Naive thymus-derived CD4-positive, alpha-beta T cell (primary cell): ENCODE data around the gene CALD1. TPM values are rescaled to one million over a fixed set of nuclear protein-coding genes. Genes with fewer than 3 reads are reported as not detected.
A peak's percentile ranks its signal among the peaks of the same experiment; 100 is the strongest.

Experiments
- ATAC-seq: fragments of 150-1000 bp; cut with Tn5 transposase; 2 replicates; pipeline ENCODE4 v1.10.0; 2021; ENCODE audit warnings: mild to moderate bottlenecking, moderate library complexity
- CTCF ChIA-PET: fragments of 350-600 bp; sonication (Branson Sonifier 250); formaldehyde crosslinking; loops from one replicate; lab custom pipeline; 2021; ENCODE audit warnings: antibody characterized with exemption; lab: Charles Lee
- POLR2A ChIA-PET: fragments of 350-600 bp; sonication (Branson Sonifier 250); formaldehyde crosslinking; loops from one replicate; lab custom pipeline; 2021; ENCODE audit warnings: antibody characterized with exemption, inconsistent platforms; lab: Charles Lee
- DNase-seq, 9 donors: peaks; one replicate each; pipeline versions ENCODE4 v3.0.0 to v3.0.0-alpha.2; 2020 to 2022; ENCODE audit warnings: mixed read lengths in 1 of 9
- H3K27ac ChIP-seq: one replicate; pipeline ENCODE4 v1.7.0; 2013; ENCODE audit warnings: mild to moderate bottlenecking, low read depth, low read length, moderate library complexity
- H3K27me3 ChIP-seq, 2 donors: one replicate each; pipeline ENCODE4 v1.7.0; 2013; ENCODE audit warnings: low read length in 2 of 2, mild to moderate bottlenecking in 2 of 2, moderate library complexity in 2 of 2; ENCODE audit not compliant: control insufficient read depth in 2 of 2, insufficient read depth in 2 of 2
- H3K36me3 ChIP-seq, 3 experiments: 1 replicate in 2 of 3; 2 replicates in 1 of 3; pipeline ENCODE4 v1.7.0; 2013; ENCODE audit warnings: low read length in 3 of 3, mild to moderate bottlenecking in 3 of 3, moderate library complexity in 1 of 3; ENCODE audit not compliant: insufficient read depth in 3 of 3, control insufficient read depth in 2 of 3
- H3K4me1 ChIP-seq, 2 donors: one replicate each; pipeline ENCODE4 v1.7.0; 2013; ENCODE audit warnings: low read length in 2 of 2, mild to moderate bottlenecking in 2 of 2, moderate library complexity in 1 of 2; ENCODE audit not compliant: control insufficient read depth in 2 of 2, insufficient read depth in 2 of 2
- H3K4me3 ChIP-seq: 2 replicates; pipeline ENCODE4 v1.7.0; 2013; ENCODE audit warnings: mild to moderate bottlenecking, low read length
- H3K9me3 ChIP-seq, 3 experiments: 1 replicate in 2 of 3; 2 replicates in 1 of 3; pipeline ENCODE4 v1.7.0; 2013; ENCODE audit warnings: low read length in 3 of 3; ENCODE audit not compliant: control insufficient read depth in 2 of 3
- H3K27ac Mint-ChIP-seq, 9 donors: one replicate each; pipeline ENCODE4 v1.8.0; 2020 to 2022; ENCODE audit warnings: mixed read lengths in 9 of 9, mild to moderate bottlenecking in 8 of 9, moderate library complexity in 5 of 9, inconsistent platforms in 2 of 9
- H3K27me3 Mint-ChIP-seq, 5 donors: one replicate each; pipeline ENCODE4 v1.8.0; 2021 to 2022; ENCODE audit warnings: mixed read lengths in 5 of 5, mild to moderate bottlenecking in 1 of 5
- H3K36me3 Mint-ChIP-seq, 5 donors: one replicate each; pipeline ENCODE4 v1.8.0; 2020 to 2022; ENCODE audit warnings: mixed read lengths in 5 of 5, mild to moderate bottlenecking in 3 of 5, inconsistent platforms in 1 of 5
- H3K4me1 Mint-ChIP-seq, 7 donors: one replicate each; pipeline ENCODE4 v1.8.0; 2020 to 2022; ENCODE audit warnings: mixed read lengths in 7 of 7, mild to moderate bottlenecking in 3 of 7, inconsistent platforms in 1 of 7
- H3K4me3 Mint-ChIP-seq, 10 donors: one replicate each; pipeline ENCODE4 v1.8.0; 2020 to 2022; ENCODE audit warnings: mild to moderate bottlenecking in 10 of 10, mixed read lengths in 10 of 10, moderate library complexity in 6 of 10, inconsistent platforms in 2 of 10
- H3K9me3 Mint-ChIP-seq, 11 donors: one replicate each; pipeline ENCODE4 v1.8.0; 2020 to 2022; ENCODE audit warnings: mixed read lengths in 11 of 11, mild to moderate bottlenecking in 4 of 11, inconsistent platforms in 1 of 11, moderate library complexity in 1 of 11
- intact Hi-C, 2 donors: fragments of 100-400 bp; cut with micrococcal nuclease; formaldehyde crosslinking; loops; one replicate each; pipeline ENCODE4 v1.15.1; 2023
- polyA plus RNA-seq, 2 donors: library from polyadenylated mRNA; unstranded; fragments of 300-500 nt; fragmentation: Illumina TruSeq; gene quantifications; one replicate each; pipeline ENCODE4 v1.2.3, GENCODE V29; 2021
- total RNA-seq, 6 experiments: library from RNA in 5 of 6; stranded (reverse) in 5 of 6; gene quantifications; 1 replicate in 5 of 6; 2 replicates in 1 of 6; pipeline ENCODE4 v1.2.3 and lab custom pipeline; 2021 to 2026

The CALD1 gene
- total and polyA plus RNA-seq, 7 experiments from 2014 or later, result 0.27 to 2.0 (median 0.37) TPM; not detected in 1

DNA sequence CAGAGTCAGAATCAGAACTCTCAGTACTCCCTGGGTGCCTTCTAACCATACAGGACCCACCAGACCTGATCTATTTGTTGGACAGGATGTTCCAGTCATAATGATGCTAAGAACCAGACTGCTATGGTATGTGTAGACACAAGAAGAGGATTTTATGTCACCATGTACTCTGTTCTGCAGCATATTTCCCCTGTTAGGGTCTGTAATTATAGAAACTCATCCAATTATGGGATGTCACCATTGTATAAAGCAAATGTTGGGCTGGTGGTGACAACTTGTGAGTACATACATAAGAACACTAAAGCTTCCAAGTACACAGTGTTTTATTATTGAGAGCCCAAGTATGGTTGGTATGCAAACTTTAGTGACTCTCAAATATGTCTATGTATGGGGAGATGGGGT lies 139.8 kb downstream of the CALD1 start:
- POLR2A ChIA-PET, result no interaction called here
- CTCF ChIA-PET, result no interaction called here
- H3K27me3 Mint-ChIP-seq, result peaks cover 0 to 1% (median 0%) of the 10 kb centered on the region in 5 donors

GRCh38 chr7:134920026-134920753 lies 140.8 kb downstream of the CALD1 start:
- no peaks in the 10 kb centered on the region for H3K9me3 ChIP-seq
- ChIA-PET POLR2A (interaction anchor here (0.7 kb wide), 2 partner anchors 10 to 16 kb away, joined by 3 read pairs; no protein-coding TSS in a partner anchor), CTCF (no interaction called here)
- H3K9me3 Mint-ChIP-seq, result peaks cover 0 to 7% (median 1%) of the 10 kb centered on the region in 11 donors
- no peaks in the 10 kb centered on the region for H3K36me3 Mint-ChIP-seq
- intact Hi-C loops, result no loop called here
- H3K27me3 Mint-ChIP-seq, result peaks cover 0 to 1% (median 0%) of the 10 kb centered on the region in 5 donors
- peak overlapping the region in 1 of 9 donors; percentile 31 for H3K27ac Mint-ChIP-seq
- H3K27ac ChIP-seq, result no peak overlapping the region
- H3K4me3 ChIP-seq, result no peak overlapping the region
- H3K27me3 ChIP-seq, result no peaks in the 10 kb centered on the region
- H3K4me3 Mint-ChIP-seq, result no peak overlapping the region
- no peaks in the 10 kb centered on the region for H3K4me1 ChIP-seq
- no peaks in the 10 kb centered on the region for H3K4me1 Mint-ChIP-seq
- no peaks in the 10 kb centered on the region for H3K36me3 ChIP-seq
- no peak for DNase-seq
- no peak for ATAC-seq

More for the DNA sequence above, 139.8 kb downstream of the CALD1 start:
- no peak for ATAC-seq
- Histone ChIP-seq H3K9me3 (no peaks in the 10 kb centered on the region), H3K36me3 (no peaks in the 10 kb centered on the region), H3K27me3 (no peaks in the 10 kb centered on the region), H3K4me1 (no peaks in the 10 kb centered on the region), H3K4me3 (no peak overlapping the region), H3K27ac (no peak overlapping the region)
- Mint-ChIP-seq H3K4me1 (no peaks in the 10 kb centered on the region), H3K36me3 (no peaks in the 10 kb centered on the region), H3K9me3 (peaks cover 0 to 1% (median 0%) of the 10 kb centered on the region in 11 donors), H3K4me3 (peak overlapping the region in 1 of 10 donors; percentile 56), H3K27ac (no peak overlapping the region)
- intact Hi-C loops, result no loop called here
- DNase-seq, result no peak

DNA sequence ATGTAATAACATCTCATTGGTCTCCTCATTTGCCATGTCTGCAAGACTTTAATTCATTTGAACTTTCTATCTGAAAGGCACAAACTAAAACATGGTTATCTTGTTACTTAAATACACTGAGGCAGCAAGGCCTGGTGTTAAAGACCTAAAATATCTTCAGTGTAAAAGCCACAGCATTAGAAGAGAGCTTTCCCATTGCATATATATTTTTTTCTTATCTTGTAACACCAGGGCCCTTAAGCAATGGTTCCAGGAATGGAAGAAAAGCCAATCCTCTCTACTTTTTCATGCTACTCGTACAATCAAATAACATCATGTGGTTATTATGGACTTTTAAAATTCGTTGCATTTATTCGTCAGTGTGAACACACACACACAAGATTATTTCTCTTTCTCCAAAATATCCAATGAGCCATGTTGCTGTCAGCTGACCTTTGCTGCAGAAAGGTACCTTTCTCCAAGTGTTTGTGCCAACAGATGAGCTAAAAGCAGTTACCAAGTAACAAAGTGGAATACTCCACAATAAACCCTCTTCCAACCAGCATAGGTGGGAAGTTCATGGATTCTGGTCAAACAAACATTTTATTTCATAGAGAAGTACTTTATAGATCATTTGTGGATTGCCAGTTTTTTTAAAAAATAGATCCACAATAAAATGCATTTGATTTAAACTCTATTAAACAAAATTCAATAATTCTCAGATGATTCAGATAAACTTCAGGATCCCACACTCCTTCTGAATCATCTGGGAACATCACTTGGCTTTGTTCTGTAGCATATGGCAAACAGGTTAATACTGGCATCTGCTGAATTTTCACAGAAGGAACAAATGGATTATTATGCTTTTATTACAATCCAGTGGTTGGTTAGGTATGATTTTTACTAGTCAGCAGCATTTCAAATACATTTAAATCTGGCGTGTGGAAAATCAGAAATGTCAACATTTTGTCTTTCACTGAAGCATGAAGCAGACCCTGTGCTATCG lies 143.6 kb downstream of the CALD1 start:
- POLR2A ChIA-PET, result interaction anchor here (0.6 kb wide), 1 partner anchor 312 kb away, joined by 3 read pairs; no protein-coding TSS in a partner anchor
- Mint-ChIP-seq H3K27ac (no peak overlapping the region), H3K4me3 (no peak overlapping the region), H3K4me1 (no peaks in the 10 kb centered on the region), H3K36me3 (no peaks in the 10 kb centered on the region), H3K9me3 (peaks cover 0 to 8% (median 1%) of the 10 kb centered on the region in 11 donors), H3K27me3 (peaks cover 0 to 1% (median 0%) of the 10 kb centered on the region in 5 donors)
- H3K27me3 ChIP-seq, result no peaks in the 10 kb centered on the region
- CTCF ChIA-PET, result no interaction called here
- H3K27ac ChIP-seq, result no peak overlapping the region
- intact Hi-C loops, result no loop called here
- no peaks in the 10 kb centered on the region for H3K36me3 ChIP-seq
- H3K4me1 ChIP-seq, result no peaks in the 10 kb centered on the region
- no peak overlapping the region for H3K4me3 ChIP-seq
- ATAC-seq, result no peak
- no peaks in the 10 kb centered on the region for H3K9me3 ChIP-seq
- DNase-seq, result no peak

DNA sequence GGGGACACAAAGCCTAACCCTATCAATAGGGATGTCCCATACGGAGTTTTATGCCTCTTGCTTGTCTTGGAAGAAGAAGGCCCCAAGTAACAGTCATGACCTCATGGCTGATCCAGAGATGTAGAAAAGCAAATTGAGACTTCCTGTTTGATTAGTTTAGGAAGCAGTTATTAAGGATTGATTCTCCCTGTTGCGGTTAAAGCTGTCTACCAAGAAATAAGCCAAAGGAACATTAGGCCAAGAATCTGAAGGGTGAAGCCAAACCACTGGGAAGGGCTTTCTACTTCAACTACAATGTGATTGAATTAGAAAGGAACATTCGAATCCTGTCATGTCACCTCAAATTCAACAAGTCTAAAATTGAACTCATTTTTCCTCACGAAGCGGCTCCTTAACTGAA lies 146.3 kb downstream of the CALD1 start:
- ChIA-PET CTCF (no interaction called here), POLR2A (no interaction called here)
- no peak for ATAC-seq
- Mint-ChIP-seq H3K4me1 (no peaks in the 10 kb centered on the region), H3K27me3 (peaks cover 0 to 3% (median 0%) of the 10 kb centered on the region in 5 donors), H3K9me3 (peaks cover 0 to 8% (median 1%) of the 10 kb centered on the region in 11 donors), H3K4me3 (no peak overlapping the region), H3K27ac (no peak overlapping the region), H3K36me3 (peaks cover 0 to 4% (median 0%) of the 10 kb centered on the region in 5 donors)
- Histone ChIP-seq H3K9me3 (no peaks in the 10 kb centered on the region), H3K36me3 (no peaks in the 10 kb centered on the region), H3K4me1 (no peaks in the 10 kb centered on the region), H3K27me3 (no peaks in the 10 kb centered on the region), H3K27ac (no peak overlapping the region), H3K4me3 (no peak overlapping the region)
- no peak for DNase-seq
- intact Hi-C loops, result no loop called here

DNA sequence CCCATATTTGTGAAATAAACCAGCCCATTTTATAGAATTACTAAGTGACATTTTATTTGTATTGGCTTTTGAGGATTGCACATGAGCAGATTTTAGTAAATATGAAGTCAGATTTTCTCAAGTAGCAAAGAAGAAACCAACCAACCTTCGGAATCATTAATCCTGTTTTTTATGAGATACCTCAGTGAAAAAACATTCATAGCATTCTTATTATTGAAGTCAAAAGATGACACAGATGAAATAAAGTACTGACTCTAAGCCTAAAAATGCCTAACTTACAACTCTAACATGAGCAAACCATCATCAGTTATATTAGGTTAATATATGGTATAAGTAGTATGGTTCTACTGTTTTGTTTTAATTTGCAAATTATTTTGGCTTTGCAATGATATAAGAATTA lies 147.0 kb downstream of the CALD1 start:
- Histone ChIP-seq H3K36me3 (no peaks in the 10 kb centered on the region), H3K9me3 (no peaks in the 10 kb centered on the region), H3K27me3 (no peaks in the 10 kb centered on the region), H3K27ac (no peak overlapping the region), H3K4me3 (no peak overlapping the region), H3K4me1 (no peaks in the 10 kb centered on the region)
- Mint-ChIP-seq H3K27me3 (peaks cover 0 to 3% (median 0%) of the 10 kb centered on the region in 5 donors), H3K9me3 (peaks cover 0 to 8% (median 1%) of the 10 kb centered on the region in 11 donors), H3K36me3 (peaks cover 0 to 4% (median 0%) of the 10 kb centered on the region in 5 donors), H3K4me3 (no peak overlapping the region), H3K4me1 (no peaks in the 10 kb centered on the region), H3K27ac (no peak overlapping the region)
- ATAC-seq (no peak), DNase-seq (no peak)
- ChIA-PET CTCF (interaction anchor here (1.2 kb wide), 1 partner anchor 27 kb away, joined by 4 read pairs; no protein-coding TSS in a partner anchor), POLR2A (no interaction called here)
- intact Hi-C loops, result no loop called here

DNA sequence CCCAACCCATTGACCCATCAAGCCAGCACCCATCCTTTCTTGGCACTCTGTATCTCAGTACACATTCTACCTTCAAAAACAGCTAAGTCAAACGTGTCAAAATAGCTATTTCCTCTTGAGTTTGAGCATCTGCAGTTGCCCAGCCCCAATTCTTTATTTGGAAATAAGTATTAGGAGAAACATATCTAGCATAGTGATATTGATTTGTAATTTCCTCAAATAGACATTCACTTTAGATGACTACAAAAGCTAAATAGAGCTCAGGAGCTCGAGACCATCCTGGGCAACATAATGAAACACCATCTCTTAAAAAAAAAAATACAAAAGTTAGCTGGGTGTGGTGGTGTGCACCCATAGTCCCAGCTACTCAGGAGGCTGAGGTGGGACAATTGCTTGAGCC lies 147.6 kb downstream of the CALD1 start:
- Mint-ChIP-seq H3K4me3 (no peak overlapping the region), H3K36me3 (peaks cover 0 to 4% (median 0%) of the 10 kb centered on the region in 5 donors), H3K27me3 (peaks cover 0 to 3% (median 0%) of the 10 kb centered on the region in 5 donors), H3K27ac (no peak overlapping the region), H3K4me1 (peaks cover 0 to 2% (median 0%) of the 10 kb centered on the region in 7 donors), H3K9me3 (peaks cover 0 to 10% (median 2%) of the 10 kb centered on the region in 11 donors)
- no peaks in the 10 kb centered on the region for H3K4me1 ChIP-seq
- H3K27me3 ChIP-seq, result no peaks in the 10 kb centered on the region
- DNase-seq (no peak), ATAC-seq (no peak)
- intact Hi-C loops, result no loop called here
- CTCF ChIA-PET, result interaction anchor here (0.6 to 1.2 kb wide), 2 partner anchors 27 to 232 kb away, joined by 3 to 4 read pairs; no protein-coding TSS in a partner anchor
- POLR2A ChIA-PET, result no interaction called here
- no peaks in the 10 kb centered on the region for H3K9me3 ChIP-seq
- H3K36me3 ChIP-seq, result no peaks in the 10 kb centered on the region
- H3K27ac ChIP-seq, result no peak overlapping the region
- H3K4me3 ChIP-seq, result no peak overlapping the region
